NCI-H82 treated with DMSO at 0.1 percent for 48 hours (cell line): ENCODE results near the gene SGCA.

Experiments used
- DNase-seq: peaks from one replicate; lab custom pipeline; 2025; ENCODE audit not compliant: unreplicated experiment; lab: John Stamatoyannopoulos, UW

Gene SGCA

DNA sequence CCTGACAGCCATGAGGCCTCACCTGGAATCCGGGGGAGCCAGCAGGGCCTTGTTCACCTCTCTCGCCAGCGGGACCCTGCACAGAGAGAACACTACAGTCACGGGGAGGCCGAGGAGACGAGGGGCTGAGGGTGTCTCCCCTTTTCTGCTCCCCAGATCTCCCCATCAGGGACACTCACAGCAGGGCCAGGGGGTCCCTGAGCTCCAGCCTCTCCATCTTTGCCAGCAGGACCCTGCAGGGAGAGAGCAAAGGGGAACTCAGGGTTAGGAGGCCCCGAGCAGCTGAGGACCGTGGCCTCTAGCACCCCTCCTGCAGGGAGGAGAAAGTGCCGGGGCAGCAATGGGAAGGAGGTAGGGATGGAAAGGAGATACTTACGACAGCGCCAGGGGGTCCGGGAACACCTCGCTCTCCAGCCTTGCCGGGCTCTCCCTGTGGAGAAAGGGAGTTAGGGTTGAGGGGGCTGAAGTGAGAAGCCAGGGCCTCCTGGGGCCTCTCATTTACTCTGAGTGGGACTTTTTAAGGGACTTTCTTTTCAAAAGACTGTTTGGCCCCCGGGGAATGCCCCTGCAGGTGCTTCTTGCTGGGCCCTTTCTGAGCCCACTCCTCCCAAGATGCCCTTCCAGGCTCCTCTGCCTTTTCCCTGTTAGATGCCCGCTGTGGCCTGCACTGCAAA is 26.9 kb downstream of the SGCA start:
- no peak for DNase-seq

DNA sequence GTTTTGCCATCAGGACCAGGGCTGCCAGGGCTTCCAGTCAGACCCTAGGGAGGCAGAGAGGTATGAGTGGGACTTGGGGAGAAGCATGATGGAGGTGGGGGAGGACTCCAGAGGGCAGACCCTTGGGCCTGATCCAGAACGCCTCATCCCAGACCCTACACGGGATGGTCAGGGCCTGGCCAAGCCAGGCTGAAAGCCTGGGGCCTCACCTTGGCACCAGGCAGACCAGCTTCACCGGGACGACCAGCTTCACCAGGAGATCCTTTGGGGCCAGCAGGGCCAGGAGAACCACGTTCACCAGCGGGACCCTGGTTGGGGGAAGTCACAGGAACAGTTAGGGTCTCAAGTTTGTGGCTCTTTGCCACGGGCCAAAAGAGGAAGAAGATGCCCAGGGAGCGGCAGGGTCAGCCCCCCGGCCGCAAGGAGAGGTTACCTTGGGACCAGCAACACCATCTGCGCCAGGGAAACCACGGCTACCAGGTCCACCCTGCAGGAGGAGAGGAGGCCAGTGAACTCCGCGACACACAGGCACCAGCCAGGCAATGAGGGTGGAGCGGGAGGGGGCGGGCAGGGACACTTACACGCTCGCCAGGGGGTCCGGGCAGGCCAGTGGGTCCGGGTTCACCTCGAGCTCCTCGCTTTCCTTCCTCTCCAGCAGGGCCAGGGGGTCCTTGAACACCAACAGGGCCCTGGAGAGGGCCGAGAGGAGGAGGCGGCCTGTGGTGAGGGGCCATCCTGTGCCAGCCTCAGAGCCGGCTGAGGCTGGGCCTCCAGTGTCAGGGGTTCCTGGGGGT is 28.5 kb downstream of the SGCA start:
- no peak for DNase-seq

DNA sequence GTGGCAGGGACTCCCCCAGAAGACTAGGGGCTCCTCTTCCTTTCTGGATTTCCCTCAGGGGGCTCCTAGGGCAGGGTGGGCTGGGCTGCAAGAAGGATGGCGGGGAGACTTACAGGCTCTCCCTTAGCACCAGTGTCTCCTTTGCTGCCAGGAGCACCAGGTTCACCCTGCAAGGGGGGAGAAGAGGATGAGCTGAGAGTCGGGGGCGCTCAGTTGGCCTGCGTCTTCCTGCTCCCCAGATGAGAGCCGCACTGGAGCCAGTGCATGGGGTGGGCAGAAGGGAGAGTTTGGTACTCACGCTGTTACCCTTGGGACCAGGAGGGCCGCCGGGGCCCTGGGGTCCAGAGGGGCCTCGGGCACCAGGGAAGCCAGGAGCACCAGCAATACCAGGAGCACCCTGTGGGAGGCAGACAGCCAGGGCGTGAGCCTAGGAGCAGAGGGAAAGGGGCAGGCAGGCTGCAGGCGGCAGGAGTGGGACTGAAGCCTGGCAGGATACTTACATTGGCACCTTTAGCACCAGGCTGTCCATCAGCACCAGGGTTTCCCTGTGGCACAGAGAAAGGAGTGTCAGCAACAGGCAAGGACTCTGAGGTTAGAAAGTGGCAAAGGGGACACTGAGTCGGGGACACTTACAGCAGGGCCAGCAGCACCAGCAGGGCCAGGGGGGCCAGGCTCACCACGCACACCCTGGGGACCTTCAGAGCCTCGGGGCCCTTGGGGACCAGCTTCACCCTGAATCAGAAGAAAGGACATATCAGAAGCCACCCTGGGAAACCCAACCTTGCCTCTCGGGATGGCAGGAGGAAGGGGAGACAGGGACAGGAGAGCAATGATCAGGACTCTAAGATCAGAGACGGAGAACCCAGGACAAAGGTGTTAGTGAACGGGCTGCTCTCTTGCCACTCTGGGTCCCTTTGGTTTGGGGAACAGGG is 29.4 kb downstream of the SGCA start:
- DNase-seq: no peak

DNA sequence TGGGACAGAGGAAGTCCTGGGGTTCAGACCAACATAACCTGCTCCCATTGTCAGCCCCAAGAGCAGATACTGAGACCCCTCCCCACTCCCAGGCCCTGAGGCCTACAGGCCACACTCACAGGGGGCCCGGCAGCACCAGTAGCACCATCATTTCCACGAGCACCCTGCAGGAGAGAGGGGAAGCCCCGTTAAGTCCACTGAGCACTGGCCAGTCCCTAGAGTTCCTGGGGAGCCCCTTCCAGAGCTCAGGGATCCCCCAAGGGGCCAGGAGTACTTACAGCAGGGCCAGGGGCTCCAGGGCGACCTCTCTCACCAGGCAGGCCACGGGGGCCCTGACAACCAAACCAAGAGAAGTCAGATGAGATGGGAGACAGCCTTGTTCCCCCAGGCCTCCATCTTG is 30.2 kb downstream of the SGCA start:
- no peak for DNase-seq

DNA sequence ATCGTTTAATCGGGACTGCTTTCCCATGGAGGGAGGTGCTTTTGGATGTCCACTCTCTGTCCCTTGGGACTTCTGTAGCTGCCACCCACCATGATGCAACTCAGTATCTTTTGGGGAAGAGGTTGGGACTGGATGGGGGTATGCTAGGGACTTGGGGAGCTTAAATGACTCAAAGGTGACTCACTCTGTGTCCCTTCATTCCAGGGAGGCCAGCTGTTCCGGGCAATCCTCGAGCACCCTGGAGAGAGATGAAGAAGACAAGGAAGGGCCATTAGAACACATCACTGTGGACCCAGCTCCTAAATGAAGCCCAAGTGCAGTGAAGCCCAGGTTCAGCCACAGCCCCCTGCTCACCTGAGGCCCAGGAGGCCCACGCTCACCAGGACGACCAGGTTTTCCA is 31.0 kb downstream of the SGCA start:
- no peak for DNase-seq

DNA sequence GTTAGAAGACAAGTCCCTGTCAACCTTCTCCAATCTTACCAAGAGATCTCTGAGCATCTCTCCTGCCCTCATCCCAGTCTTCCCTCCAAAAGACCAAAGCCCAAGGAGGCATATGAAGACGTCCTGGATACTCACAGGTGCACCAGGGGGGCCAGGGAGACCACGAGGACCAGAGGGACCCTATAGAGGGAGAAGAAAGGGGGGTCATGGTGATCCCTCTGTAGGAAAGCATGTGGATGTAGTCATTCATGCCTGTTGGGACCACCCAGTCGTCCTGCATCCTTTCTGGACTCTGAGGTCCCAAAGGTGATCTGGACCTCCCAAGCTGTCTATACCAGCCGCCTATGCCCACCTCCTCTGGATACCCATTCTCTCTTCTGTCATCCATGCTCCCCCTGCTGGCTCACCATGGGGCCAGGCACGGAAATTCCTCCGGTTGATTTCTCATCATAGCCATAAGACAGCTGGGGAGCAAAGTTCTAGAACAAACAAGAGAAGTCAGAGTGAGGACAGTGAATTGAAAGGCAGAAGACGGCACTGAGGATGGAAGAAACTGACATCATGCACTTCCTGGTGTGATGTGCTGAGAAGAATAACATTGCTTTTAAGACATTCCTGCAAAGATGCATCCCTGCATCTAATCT is 32.3 kb downstream of the SGCA start:
- peak; percentile 11 for DNase-seq

DNA sequence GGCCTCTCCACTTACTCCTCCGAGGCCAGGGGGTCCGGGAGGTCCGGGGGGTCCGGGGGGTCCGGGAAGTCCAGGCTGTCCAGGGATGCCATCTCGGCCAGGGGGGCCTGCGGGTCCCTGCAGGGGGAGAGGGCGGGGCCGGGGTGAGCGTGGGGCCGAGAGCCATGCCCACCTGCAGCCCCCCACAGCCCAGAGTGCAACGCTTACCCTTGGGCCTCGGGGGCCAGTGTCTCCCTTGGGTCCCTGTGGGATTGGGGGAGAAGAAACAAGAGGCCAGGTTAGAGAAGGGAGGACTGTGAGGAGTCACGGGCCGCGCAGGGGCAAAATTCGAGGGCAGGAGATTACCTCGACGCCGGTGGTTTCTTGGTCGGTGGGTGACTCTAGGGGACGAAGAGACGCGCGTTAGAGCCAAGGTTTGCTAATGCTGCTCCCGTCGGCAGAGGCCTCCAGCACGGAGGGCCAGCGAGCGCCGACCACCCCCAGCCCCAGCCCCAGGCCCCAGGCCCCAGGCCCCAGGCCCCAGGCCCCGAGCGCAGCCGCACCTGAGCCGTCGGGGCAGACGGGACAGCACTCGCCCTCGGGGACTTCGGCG is 33.5 kb downstream of the SGCA start:
- no peak for DNase-seq

DNA sequence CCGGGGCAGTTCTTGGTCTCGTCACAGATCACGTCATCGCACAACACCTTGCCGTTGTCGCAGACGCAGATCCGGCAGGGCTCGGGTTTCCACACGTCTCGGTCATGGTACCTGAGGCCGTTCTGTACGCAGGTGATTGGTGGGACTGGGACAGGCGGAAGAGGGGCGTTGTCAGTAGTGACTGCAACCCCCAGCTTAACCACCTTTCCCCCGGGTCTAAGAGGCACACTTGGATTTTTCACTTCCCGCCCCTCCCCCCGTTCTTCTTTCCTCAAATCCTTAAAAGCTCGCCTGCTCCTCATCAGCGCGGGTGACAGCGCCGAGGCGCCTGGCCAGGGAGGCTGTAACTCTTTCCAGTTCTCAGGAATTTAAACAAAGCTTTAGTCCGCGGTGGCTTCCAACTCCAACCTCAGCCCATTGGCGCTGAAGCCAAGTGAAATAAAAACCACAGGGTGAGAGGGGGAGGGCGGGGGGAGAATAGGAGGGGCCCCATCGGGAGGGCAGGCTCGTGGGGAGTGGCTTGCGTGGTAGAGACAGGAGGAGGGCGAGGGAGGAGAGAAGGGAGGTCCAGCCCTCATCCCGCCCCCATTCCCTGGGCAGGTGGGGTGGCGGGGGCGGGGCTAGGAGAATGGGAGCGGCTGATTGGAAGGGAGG is 34.1 kb downstream of the SGCA start:
- DNase-seq: no peak

DNA sequence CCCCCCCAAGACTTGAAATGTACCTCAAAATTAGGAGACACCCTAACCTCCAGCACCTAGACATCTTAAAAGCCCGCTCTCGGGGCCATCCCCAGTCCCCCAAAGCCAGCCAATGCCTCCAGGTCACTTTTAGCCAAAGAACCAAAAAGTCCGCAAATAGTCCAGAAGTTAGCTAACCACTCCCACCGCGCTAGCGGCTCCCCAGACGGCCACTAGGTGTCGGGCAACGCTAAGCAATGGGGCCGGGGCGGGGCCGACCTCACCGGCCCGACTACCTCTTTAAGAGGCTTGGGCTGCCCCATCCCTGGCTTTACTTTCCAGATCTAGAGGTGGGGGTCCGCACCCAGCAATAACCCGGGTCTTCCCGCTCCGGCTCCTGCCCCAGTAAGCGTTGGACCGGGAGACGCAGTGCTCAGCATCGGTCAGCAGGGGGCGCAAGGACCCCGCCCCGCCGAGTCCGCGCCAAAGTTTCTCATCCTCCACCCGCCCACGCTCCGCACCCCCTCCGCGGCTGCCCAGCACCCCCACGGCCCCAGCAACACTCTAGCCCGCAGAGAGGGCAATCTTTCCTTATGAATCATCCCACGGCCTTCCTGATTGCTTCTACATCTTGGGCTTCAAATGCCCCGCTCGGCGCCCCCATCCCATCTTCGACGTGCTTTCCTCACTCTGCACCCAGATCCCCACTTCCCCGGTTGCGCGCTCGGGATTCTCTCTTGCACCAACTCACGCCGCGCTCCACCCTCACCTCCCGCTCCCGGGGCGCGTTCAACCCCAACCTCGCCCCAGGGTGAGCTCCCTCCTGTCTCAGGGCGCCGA is 34.9 kb downstream of the SGCA start:
- peak; percentile 38 for DNase-seq

DNA sequence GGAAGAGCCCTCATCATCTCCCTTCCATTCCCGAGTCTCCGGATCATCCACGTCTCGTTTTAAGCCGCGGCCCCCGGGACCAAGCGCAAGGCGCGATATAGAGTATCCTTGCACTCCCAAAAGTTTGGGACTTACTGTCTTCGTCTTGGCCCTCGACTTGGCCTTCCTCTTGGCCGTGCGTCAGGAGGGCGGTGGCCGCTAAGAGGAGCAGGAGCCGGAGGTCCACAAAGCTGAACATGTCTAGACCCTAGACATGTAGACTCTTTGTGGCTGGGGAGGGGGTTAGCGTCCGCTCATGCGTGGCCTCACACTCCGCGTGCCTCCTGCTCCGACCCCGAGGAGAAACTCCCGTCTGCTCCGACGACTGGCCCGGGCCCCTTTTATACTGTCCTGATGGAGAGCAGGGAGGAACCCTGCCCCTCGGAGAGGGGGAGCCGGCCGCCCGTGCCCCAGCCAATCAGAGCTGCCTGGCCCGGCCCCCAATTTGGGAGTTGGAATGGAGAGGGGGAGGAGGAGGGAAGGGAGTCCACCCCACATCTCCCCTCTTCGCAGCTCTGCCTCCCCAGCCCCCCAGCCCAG is 35.6 kb downstream of the SGCA start, which contains the start of gene COL1A1:
Gene COL1A1, minus strand, starts transcription at position 356 of the 579 bp plus-strand sequence. Its CDS starts 118 bp downstream, at position 238.
- DNase-seq: no peak

DNA sequence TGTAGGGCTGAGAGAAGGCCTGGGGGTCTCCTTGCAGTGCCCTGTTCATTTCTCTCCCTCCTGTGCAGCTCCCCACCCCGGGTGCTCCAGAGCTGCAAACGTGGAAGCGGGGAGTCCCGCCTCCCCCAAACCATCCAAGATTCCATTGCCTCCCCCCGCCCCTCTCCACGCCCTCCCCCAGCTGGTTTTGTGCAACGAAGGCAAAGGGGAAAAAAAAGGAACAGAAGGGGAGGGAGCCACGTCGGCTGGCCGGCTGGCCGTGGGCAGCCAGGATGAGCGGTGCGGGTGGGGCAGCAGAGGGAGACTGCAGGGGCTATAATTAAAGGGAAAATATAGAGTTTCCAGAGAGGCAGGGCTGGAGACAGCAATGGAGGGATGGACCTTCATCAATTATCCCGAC is 37.3 kb downstream of the SGCA start:
- no peak for DNase-seq

DNA sequence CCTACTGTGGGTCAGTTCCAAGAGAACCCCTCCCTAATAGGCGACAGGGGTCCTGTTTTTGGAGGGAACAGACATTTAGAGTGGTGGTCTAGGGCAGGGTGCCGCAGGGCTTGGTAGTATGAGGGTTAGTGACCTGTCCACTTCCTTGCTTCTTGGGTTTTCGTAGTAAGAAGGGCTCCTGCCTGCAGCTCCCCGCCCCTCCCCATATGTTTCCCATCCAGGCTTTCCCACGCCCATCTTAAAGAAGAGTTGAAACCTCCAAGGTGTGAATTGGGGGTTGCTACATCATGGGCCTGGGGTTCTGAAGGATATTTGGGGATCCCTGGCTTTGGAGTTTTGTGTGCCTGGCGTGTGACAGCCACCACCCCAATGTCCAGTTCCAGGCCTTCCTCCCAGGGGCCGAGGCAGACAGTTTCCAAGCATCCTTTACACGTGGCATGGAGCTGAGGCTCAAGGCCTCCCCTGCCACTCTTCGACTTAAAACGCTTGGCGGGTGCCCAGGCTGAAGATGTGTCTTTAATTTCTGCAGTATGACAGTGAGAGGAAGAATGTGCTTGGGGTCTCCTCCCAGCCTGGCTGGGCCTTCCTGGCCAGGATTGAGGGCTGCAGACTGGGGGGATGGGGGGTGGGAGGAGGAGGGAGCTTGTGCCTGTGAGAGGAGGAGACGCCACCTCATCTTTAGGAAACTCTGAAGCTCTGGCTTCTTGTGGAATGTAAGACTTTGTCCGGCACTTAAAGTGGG is 38.0 kb downstream of the SGCA start:
- no peak for DNase-seq

DNA sequence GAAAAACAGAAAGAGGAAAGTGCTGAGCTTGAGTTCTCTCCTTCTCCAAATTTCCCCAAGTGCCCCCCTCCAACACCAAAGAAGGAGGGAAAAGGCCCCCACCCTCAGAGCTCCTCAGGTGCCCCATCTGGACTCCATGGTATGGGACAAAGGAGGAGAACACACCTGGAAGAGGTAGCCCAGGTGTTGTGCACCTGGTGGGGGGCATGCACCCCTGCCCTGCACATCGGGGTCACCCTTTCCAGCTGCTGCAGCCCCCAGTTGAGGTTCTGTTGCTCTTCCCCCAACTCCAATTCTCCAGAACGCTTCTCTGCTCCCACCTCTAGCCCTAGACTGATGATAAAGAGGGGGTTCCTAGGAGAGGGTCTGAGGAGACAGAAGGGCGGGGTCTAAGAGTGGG is 38.6 kb downstream of the SGCA start:
- no peak for DNase-seq

DNA sequence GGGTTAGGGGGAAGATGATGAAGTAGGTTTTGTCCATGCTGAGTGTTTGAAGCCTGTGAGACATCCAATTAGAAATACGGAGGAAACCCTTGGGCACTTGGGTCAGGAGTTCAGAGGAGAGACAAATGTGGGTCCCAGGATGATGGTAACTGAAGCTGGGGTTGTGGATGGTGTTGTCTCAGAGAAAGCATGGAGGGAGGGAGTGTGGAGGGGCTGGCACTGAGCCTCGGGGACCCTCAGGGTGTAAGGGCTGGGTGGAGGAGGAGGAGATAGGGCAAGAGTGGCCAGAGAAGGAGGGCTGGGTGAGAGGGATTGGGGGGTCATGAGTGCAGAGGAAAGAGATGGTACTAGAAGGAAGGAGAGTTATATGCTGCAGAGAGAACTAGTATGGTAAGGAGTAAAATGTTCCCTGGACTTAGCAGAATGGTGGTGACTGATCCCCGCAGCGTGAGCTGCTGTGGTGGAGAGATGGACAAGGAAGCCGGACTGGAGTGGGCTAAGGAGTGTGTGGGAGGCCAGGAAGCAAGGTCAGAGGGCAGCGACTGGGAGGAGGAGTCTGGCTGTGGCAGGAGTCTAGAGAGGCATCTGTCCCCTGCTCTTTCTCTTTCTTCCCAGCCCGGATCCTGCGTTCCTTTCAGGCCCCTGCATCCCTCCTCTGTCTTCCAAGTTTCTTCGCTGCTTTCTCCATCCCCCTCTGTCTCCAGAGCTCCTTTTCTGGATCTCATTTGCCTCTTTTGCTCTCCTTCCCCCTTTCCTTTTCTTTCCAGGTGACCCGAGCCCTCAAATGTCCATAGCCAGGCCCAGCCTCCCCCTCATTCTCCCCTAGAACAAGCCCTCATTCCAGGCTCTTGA is 39.5 kb downstream of the SGCA start:
- DNase-seq: no peak

DNA sequence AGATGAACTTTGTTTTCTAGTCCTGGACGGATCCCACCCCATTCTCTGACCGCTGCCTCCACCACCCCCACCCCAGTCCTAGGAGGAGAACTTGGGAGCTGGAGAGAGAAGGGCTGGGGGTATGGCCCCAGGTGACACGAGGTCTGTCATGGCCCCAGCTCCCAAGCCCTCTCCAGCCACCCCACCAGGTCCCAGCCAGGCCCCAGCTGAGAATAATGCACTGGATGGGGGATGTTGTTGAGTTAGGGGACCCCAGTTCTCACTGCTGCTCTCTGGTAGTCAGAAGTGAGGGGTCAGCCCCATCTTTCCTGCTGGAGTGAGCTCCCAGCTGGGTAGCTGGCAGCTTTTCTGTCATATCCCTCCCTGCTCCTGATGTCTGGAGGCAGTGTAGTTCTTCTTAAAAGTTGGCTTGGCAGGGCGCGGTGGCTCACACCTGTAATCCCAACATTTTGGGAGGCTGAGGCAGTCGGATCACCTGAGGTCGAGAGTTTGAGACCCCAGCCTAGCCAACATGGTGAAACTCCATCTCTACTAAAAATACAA is 40.2 kb downstream of the SGCA start:
- no peak for DNase-seq

DNA sequence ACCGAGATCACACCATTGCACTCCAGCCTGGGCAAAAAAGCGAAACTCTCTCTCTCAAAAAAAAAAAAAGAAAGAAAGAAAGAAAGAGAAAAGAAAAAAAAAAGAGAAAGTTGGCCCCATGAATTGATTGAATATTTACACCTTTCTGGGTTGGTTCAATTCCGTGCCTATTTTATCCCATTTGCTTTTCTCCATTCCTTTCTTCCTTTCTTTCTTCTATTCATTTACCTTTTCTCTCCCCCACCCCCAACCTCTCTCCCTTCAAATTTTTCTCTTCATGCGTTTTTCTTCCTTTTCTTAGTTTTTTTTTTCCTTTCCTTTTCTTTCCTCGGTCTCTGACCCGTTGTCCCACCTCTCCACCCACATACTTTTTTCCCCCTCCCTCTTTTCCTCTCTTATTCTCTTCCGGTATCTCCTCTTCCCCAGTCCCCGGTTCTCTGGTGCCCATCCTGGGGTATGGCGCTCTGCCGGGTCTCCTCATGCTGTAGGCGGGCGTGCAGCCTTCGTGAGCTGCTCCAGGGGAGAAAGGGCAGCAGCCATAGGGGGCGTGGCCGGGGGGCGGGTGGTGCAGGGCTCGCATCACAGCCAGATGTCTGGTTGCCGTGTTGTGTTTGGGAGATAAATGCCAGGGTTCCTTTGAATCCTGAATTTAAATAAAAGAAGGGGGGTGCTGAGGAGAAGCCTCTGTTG is 40.9 kb downstream of the SGCA start:
- DNase-seq: peak; percentile 30
